DMS153 treated with DMSO at 0.1 percent for 48 hours (cell line): ENCODE data around the gene WDR33.

Experiments
- DNase-seq: peaks from one replicate; lab custom pipeline; 2025; ENCODE audit not compliant: unreplicated experiment; lab: John Stamatoyannopoulos, UW

The WDR33 gene

GRCh38 chr2:127658641-127659407 is 152.1 kb downstream of the WDR33 start:
- no peak for DNase-seq

GRCh38 chr2:127658146-127658545 is 152.8 kb downstream of the WDR33 start:
- DNase-seq: no peak

- no peak for DNase-seq
Measured at GRCh38 chr2:127657232-127657595, 153.8 kb downstream of the WDR33 start.

GRCh38 chr2:127656569-127657231 is 154.3 kb downstream of the WDR33 start:
- DNase-seq: no peak

GRCh38 chr2:127655209-127656073 is 155.5 kb downstream of the WDR33 start:
- DNase-seq: no peak

GRCh38 chr2:127654838-127655175 is 156.2 kb downstream of the WDR33 start:
- DNase-seq: no peak

- DNase-seq: no peak
Measured at GRCh38 chr2:127654084-127654837, 156.7 kb downstream of the WDR33 start.

- no peak for DNase-seq
Measured at GRCh38 chr2:127653421-127654083, 157.4 kb downstream of the WDR33 start.

GRCh38 chr2:127652786-127653357 is 158.1 kb downstream of the WDR33 start:
- no peak for DNase-seq

GRCh38 chr2:127651971-127652550 is 158.9 kb downstream of the WDR33 start:
- no peak for DNase-seq

GRCh38 chr2:127651381-127651809 is 159.6 kb downstream of the WDR33 start:
- no peak for DNase-seq
